Keratinocyte (primary cell): ENCODE measurements around the gene GAB1. TPM values are rescaled to one million over a fixed set of nuclear protein-coding genes. Genes with fewer than 3 reads are reported as not detected.

Experiments used
- DNase-seq: peaks from one replicate; pipeline ENCODE4 v3.0.0-alpha.2; 2011; ENCODE audit warnings: low read depth, missing footprints, low spot score
- FAIRE-seq: peaks from 2 replicates; lab custom pipeline; 2011; peaks lifted over from hg19 to GRCh38; lab: Jason Lieb, UNC
- H2AFZ ChIP-seq: 2 replicates; pipeline ENCODE4 v1.6.0; 2012; ENCODE audit warnings: low read length, control low read depth, inconsistent platforms; ENCODE audit not compliant: control insufficient read depth
- H3K27ac ChIP-seq: 2 replicates; pipeline ENCODE4 v1.5.1; 2011; ENCODE audit warnings: low read length; ENCODE audit not compliant: control insufficient read depth, insufficient read depth
- H3K27me3 ChIP-seq: 3 replicates; pipeline ENCODE4 v1.6.0; 2011; ENCODE audit warnings: low read length; ENCODE audit not compliant: control insufficient read depth, insufficient read depth; ENCODE audit errors: extremely low read depth
- H3K36me3 ChIP-seq, 2 experiments: 2 replicates in 1 of 2; 3 replicates in 1 of 2; pipeline ENCODE4 v1.5.1; 2011; ENCODE audit warnings: low read length in 2 of 2, mild to moderate bottlenecking in 1 of 2; ENCODE audit not compliant: control insufficient read depth in 2 of 2, insufficient read depth in 2 of 2; ENCODE audit errors: extremely low read depth in 1 of 2
- H3K4me1 ChIP-seq: 3 replicates; pipeline ENCODE4 v1.5.1; 2011; ENCODE audit warnings: low read length; ENCODE audit not compliant: control insufficient read depth, insufficient read depth; ENCODE audit errors: extremely low read depth
- H3K4me2 ChIP-seq: 3 replicates; pipeline ENCODE4 v1.6.0; 2011; ENCODE audit warnings: low read depth, low read length; ENCODE audit not compliant: control insufficient read depth, insufficient read depth; ENCODE audit errors: extremely low read depth
- H3K4me3 ChIP-seq, 3 experiments: fragments of 200-600 bp in 1 of 3; sonication (generic) in 1 of 3; 2 replicates in 2 of 3; 3 replicates in 1 of 3; pipeline ENCODE4 v1.5.1; 2011 to 2016; ENCODE audit warnings: low read length in 3 of 3, mild to moderate bottlenecking in 3 of 3, control low read depth in 2 of 3, inconsistent platforms in 1 of 3, low read depth in 1 of 3, mixed read lengths in 1 of 3, mixed run types in 1 of 3, moderate library complexity in 1 of 3; ENCODE audit not compliant: control insufficient read depth in 2 of 3, insufficient read depth in 2 of 3; ENCODE audit errors: extremely low read depth in 1 of 3
- H3K79me2 ChIP-seq: 2 replicates; pipeline ENCODE4 v1.6.0; 2012; ENCODE audit warnings: low read length; ENCODE audit not compliant: control insufficient read depth, insufficient read depth
- H3K9ac ChIP-seq: 3 replicates; pipeline ENCODE4 v1.6.0; 2011; ENCODE audit warnings: low read length; ENCODE audit not compliant: control insufficient read depth, insufficient read depth; ENCODE audit errors: extremely low read depth
- H3K9me1 ChIP-seq: 3 replicates; pipeline ENCODE4 v1.6.0; 2011; ENCODE audit warnings: low read length; ENCODE audit not compliant: control insufficient read depth, insufficient read depth; ENCODE audit errors: extremely low read depth
- H3K9me3 ChIP-seq: 2 replicates; pipeline ENCODE4 v1.5.1; 2012; ENCODE audit warnings: low read depth, low read length; ENCODE audit not compliant: control insufficient read depth
- H4K20me1 ChIP-seq: 3 replicates; pipeline ENCODE4 v1.6.0; 2011; ENCODE audit warnings: low read length; ENCODE audit not compliant: control insufficient read depth, insufficient read depth; ENCODE audit errors: extremely low read depth
- CTCF ChIP-seq, 3 experiments: IDR thresholded peaks in 1 of 3; conservative IDR thresholded peaks in 1 of 3; optimal IDR thresholded peaks in 1 of 3; 2 replicates in 2 of 3; 3 replicates in 1 of 3; pipeline versions ENCODE3 to v1.5.1; 2011; ENCODE audit warnings: low read length in 3 of 3, mild to moderate bottlenecking in 3 of 3, moderate library complexity in 2 of 3, control low read depth in 1 of 3, inconsistent platforms in 1 of 3; ENCODE audit not compliant: insufficient read depth in 2 of 3; ENCODE audit errors: extremely low read depth in 1 of 3
- EZH2 ChIP-seq: IDR thresholded peaks from one replicate; pipeline ENCODE4 v1.6.1; 2012; ENCODE audit warnings: inconsistent platforms, mild to moderate bottlenecking, low read length, moderate library complexity
- dilution Hi-C: fragments of 300-500 bp; cut with MboI; formaldehyde crosslinking; loops from one replicate; pipeline ENCODE4 v1.7.0; 2020; ENCODE audit warnings: low sequenced_read_pairs; ENCODE audit not compliant: extremely low pct_ligation_motif_present
- polyA plus RNA-seq, 5 experiments: library from polyadenylated mRNA; depleted of rRNA in 3 of 5; stranded (reverse) in 3 of 5; stranded (forward) in 1 of 5; unstranded in 1 of 5; fragments of >200 nt; gene quantifications; 1 replicate in 1 of 5; 2 replicates in 3 of 5; 3 replicates in 1 of 5; pipeline versions ENCODE4 v1.2.1 to v1.2.3, GENCODE V29; 2011 to 2012; ENCODE audit warnings: missing spikeins in 2 of 5, low read depth in 1 of 5, low replicate concordance in 1 of 5

Gene GAB1
- polyA plus RNA-seq, 1 donor (not counting 4 experiments of a cell fraction or from before 2014, with no cell fraction given): 11.0 TPM

- Histone ChIP-seq H3K9me3 (no peaks in the 10 kb centered on the region), H3K79me2 (no peaks in the 10 kb centered on the region), H2AFZ (no peak overlapping the region), H3K9me1 (no peaks in the 10 kb centered on the region), H3K4me1 (no peaks in the 10 kb centered on the region), H3K4me2 (no peak overlapping the region), H3K4me3 (no peak overlapping the region), H3K36me3 (no peaks in the 10 kb centered on the region), H3K27ac (no peak overlapping the region), H3K27me3 (no peaks in the 10 kb centered on the region), H4K20me1 (no peaks in the 10 kb centered on the region), H3K9ac (no peak overlapping the region)
- no peak for FAIRE-seq
- no peak for DNase-seq
- no peak for TF ChIP-seq EZH2
- TF ChIP-seq CTCF (optimal IDR thresholded peaks at IDR 0.05 in 1 of 3, IDR thresholded peaks at IDR 0.05 in 1 of 3, conservative IDR thresholded peaks at IDR 0.05 in 1 of 3; ENCODE audit: extremely low read depth in 1 of 3, insufficient read depth in 2 of 3, low read length in 3 of 3): no peak
- dilution Hi-C loops: no loop called here
These were observed 87.6 kb downstream of the GAB1 start for GRCh38 chr4:143424276-143424675.

- no peaks in the 10 kb centered on the region for H4K20me1 ChIP-seq
- H3K4me3 ChIP-seq: no peak overlapping the region
- H3K9me1 ChIP-seq: no peaks in the 10 kb centered on the region
- H3K36me3 ChIP-seq: no peaks in the 10 kb centered on the region
- no peak overlapping the region for H2AFZ ChIP-seq
- no peaks in the 10 kb centered on the region for H3K9me3 ChIP-seq
- TF ChIP-seq CTCF (optimal IDR thresholded peaks at IDR 0.05 in 1 of 3, IDR thresholded peaks at IDR 0.05 in 1 of 3, conservative IDR thresholded peaks at IDR 0.05 in 1 of 3; ENCODE audit: extremely low read depth in 1 of 3, insufficient read depth in 2 of 3, low read length in 3 of 3): no peak
- TF ChIP-seq EZH2: no peak
- H3K9ac ChIP-seq: no peak overlapping the region
- no peak overlapping the region for H3K4me2 ChIP-seq
- no peaks in the 10 kb centered on the region for H3K27me3 ChIP-seq
- H3K4me1 ChIP-seq: no peaks in the 10 kb centered on the region
- FAIRE-seq (no peak), DNase-seq (no peak)
- no peaks in the 10 kb centered on the region for H3K79me2 ChIP-seq
- no peak overlapping the region for H3K27ac ChIP-seq
- dilution Hi-C loops: no loop called here
These were observed 95.0 kb downstream of the GAB1 start for GRCh38 chr4:143431526-143432257.
